ENCODE data around the gene SRRD.

DNA sequence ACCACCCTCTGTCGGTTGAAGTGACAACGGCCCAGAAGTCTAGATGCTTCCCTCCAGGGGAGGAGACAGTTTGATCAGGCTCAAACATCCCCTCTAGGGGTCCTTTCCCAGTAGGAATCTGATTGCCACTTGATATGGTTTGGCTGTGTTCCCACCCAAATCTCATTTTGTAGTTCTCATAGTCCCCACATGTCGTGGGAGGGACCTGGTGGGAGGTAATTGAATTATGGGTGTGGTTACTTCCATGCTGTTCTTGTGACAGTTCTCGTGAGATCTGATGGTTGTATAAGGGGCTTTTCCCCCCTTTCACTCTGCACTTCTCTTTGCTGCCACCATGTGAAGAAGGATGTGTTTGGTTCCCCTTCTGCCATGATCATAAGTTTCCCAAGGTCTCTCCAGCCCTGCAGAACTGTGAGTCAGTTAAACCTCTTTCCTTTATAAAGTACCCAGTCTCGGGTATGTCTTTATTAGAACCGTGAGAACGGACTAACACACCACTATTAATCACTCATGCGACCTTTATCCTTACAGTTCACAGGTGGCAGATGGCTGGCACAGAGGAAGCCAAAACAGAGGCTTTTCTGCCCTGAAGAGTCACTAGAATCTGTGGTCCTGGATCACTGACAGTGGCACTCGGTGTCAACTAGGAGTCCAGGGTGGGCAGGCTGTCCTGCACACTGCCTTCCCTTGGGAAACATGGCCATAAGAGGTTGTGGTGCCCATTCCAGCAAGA, 33.1 kb upstream of the SRRD start:
- TF ChIP-seq POLR2AphosphoS5 (IDR thresholded peaks at IDR 0.05; ENCODE audit: low read depth, low read length), result no peak
- TF ChIP-seq, protein P1, sequence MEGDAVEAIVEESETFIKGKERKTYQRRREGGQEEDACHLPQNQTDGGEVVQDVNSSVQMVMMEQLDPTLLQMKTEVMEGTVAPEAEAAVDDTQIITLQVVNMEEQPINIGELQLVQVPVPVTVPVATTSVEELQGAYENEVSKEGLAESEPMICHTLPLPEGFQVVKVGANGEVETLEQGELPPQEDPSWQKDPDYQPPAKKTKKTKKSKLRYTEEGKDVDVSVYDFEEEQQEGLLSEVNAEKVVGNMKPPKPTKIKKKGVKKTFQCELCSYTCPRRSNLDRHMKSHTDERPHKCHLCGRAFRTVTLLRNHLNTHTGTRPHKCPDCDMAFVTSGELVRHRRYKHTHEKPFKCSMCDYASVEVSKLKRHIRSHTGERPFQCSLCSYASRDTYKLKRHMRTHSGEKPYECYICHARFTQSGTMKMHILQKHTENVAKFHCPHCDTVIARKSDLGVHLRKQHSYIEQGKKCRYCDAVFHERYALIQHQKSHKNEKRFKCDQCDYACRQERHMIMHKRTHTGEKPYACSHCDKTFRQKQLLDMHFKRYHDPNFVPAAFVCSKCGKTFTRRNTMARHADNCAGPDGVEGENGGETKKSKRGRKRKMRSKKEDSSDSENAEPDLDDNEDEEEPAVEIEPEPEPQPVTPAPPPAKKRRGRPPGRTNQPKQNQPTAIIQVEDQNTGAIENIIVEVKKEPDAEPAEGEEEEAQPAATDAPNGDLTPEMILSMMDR (IDR thresholded peaks at IDR 0.05), result no peak

All from Panc1 (cell line).